H7 (cell line): Measurements from ENCODE around the gene FOXR1. TPM values are rescaled to one million over a fixed set of nuclear protein-coding genes. Genes with fewer than 3 reads are reported as not detected.

Source experiments
- total RNA-seq: library from RNA; depleted of rRNA; stranded (reverse); fragments of >200 nt; shearing (Covaris generic); gene quantifications from 2 replicates; pipeline ENCODE4 v1.2.3, GENCODE V29; 2014; rRNA removed

Gene FOXR1
- total RNA-seq, 1 experiment from 2014 or later: not detected

Other genes with a start within 250 kb of the FOXR1 start
- gene DDX6, start 180.6 kb upstream of the FOXR1 start, total RNA-seq: 72.1 and 118 TPM in 2 replicates
- gene CXCR5, start 87.9 kb upstream of the FOXR1 start, total RNA-seq: 0.04 TPM in 1 of 2 replicates, not detected in the other
- 15.8 and 18.5 TPM in 2 replicates for gene BCL9L, start 45.8 kb upstream of the FOXR1 start, total RNA-seq
- 0.21 TPM in 1 of 2 replicates, not detected in the other for gene UPK2, start 15.5 kb upstream of the FOXR1 start, total RNA-seq
- gene CENATAC, start 26.4 kb downstream of the FOXR1 start, total RNA-seq: 15.7 and 18.0 TPM in 2 replicates
- gene RPS25, start 46.6 kb downstream of the FOXR1 start, total RNA-seq: 881 and 959 TPM in 2 replicates
- gene TRAPPC4, start 47.0 kb downstream of the FOXR1 start, total RNA-seq: 78.3 and 98.2 TPM in 2 replicates
- 53.2 and 54.5 TPM in 2 replicates for gene SLC37A4, start 59.1 kb downstream of the FOXR1 start, total RNA-seq
- 183 and 200 TPM in 2 replicates for gene HYOU1, start 85.4 kb downstream of the FOXR1 start, total RNA-seq
- 17.5 and 21.9 TPM in 2 replicates for gene VPS11, start 96.1 kb downstream of the FOXR1 start, total RNA-seq
- gene HMBS, start 113.1 kb downstream of the FOXR1 start, total RNA-seq: 12.2 and 14.3 TPM in 2 replicates
- gene DPAGT1, start 130.1 kb downstream of the FOXR1 start, total RNA-seq: 30.7 and 44.3 TPM in 2 replicates
- 4.8 and 7.0 TPM in 2 replicates for gene C2CD2L, start 135.6 kb downstream of the FOXR1 start, total RNA-seq
- gene HINFP, start 149.8 kb downstream of the FOXR1 start, total RNA-seq: 21.2 and 33.2 TPM in 2 replicates
- 0.31 and 0.37 TPM in 2 replicates for gene ABCG4, start 177.3 kb downstream of the FOXR1 start, total RNA-seq
- 34.0 and 44.0 TPM in 2 replicates for gene NLRX1, start 197.0 kb downstream of the FOXR1 start, total RNA-seq
- gene NHERF4, start 213.7 kb downstream of the FOXR1 start, total RNA-seq: not detected in 2 replicates
- 16.1 and 23.6 TPM in 2 replicates for gene CBL, start 234.6 kb downstream of the FOXR1 start, total RNA-seq